Endothelial cell of umbilical vein (primary cell): ENCODE data around the gene SPINT2. TPM values are rescaled to one million over a fixed set of nuclear protein-coding genes. Genes with fewer than 3 reads are reported as not detected.

Source experiments
- BruUV-seq: library from RNA; stranded (reverse); fragments of 400-500 nt; replicated peaks from 2 replicates; lab custom pipeline; 2021; lab: Mats Ljungman, UMichigan
- CTCF ChIA-PET: fragments of 300-600, 350-600 bp; sonication (Branson Sonifier 250); formaldehyde crosslinking; loops from one replicate; lab custom pipeline; 2021; ENCODE audit warnings: antibody characterized with exemption, inconsistent platforms; lab: Charles Lee
- POLR2A ChIA-PET: fragments of 300-600, 350-600 bp; sonication (Branson Sonifier 250); formaldehyde crosslinking; loops from one replicate; lab custom pipeline; 2021; ENCODE audit warnings: antibody characterized with exemption, inconsistent platforms; lab: Charles Lee
- DNase-seq: peaks from one replicate; pipeline ENCODE4 v3.0.0-alpha.2; 2011; ENCODE audit warnings: low read depth, low spot score
- FAIRE-seq: peaks from 2 replicates; lab custom pipeline; 2011; peaks lifted over from hg19 to GRCh38; lab: Jason Lieb, UNC
- H2AFZ ChIP-seq: 2 replicates; pipeline ENCODE4 v1.6.0; 2012; ENCODE audit warnings: low read depth, low read length, control low read depth, inconsistent platforms
- H3K27ac ChIP-seq: 2 replicates; pipeline ENCODE4 v1.5.1; 2011; ENCODE audit warnings: low read depth, mild to moderate bottlenecking, control low read depth, low read length, moderate library complexity; ENCODE audit not compliant: insufficient read depth
- H3K27me3 ChIP-seq, 2 experiments: 2 replicates each; pipeline versions ENCODE4 v1.6.0 to v1.6.1; 2011; ENCODE audit warnings: low read length in 2 of 2, mixed read lengths in 1 of 2; ENCODE audit not compliant: control insufficient read depth in 2 of 2, insufficient read depth in 2 of 2
- H3K36me3 ChIP-seq, 2 experiments: 2 replicates in 1 of 2; 3 replicates in 1 of 2; pipeline ENCODE4 v1.5.1; 2011; ENCODE audit warnings: low read length in 2 of 2, mild to moderate bottlenecking in 1 of 2, moderate library complexity in 1 of 2; ENCODE audit not compliant: control insufficient read depth in 2 of 2, insufficient read depth in 2 of 2; ENCODE audit errors: extremely low read depth in 1 of 2
- H3K4me1 ChIP-seq: 3 replicates; pipeline ENCODE4 v1.5.1; 2011; ENCODE audit warnings: mild to moderate bottlenecking, low read length; ENCODE audit not compliant: control insufficient read depth, insufficient read depth; ENCODE audit errors: extremely low read depth
- H3K4me2 ChIP-seq: 2 replicates; pipeline ENCODE4 v1.6.1; 2011; ENCODE audit warnings: low read length, control low read depth, mixed read lengths; ENCODE audit not compliant: insufficient read depth
- H3K4me3 ChIP-seq, 3 experiments: fragments of 200-600 bp in 1 of 3; sonication (generic), shearing (Covaris generic) in 1 of 3; replicated peaks in 1 of 3; 2 replicates each; pipeline ENCODE4 v1.5.1; 2011 to 2016; ENCODE audit warnings: control low read depth in 3 of 3, low read length in 3 of 3, mild to moderate bottlenecking in 2 of 3, inconsistent platforms in 1 of 3, low read depth in 1 of 3, moderate library complexity in 1 of 3; ENCODE audit not compliant: insufficient read depth in 1 of 3
- H3K79me2 ChIP-seq: 2 replicates; pipeline ENCODE4 v1.6.0; 2012; ENCODE audit warnings: low read length, inconsistent platforms; ENCODE audit not compliant: control insufficient read depth, insufficient read depth
- H3K9ac ChIP-seq: replicated peaks from 2 replicates; pipeline ENCODE3; 2011; ENCODE audit warnings: low read length, control low read depth; ENCODE audit not compliant: insufficient read depth; ENCODE audit errors: extremely low read depth
- H3K9me1 ChIP-seq: replicated peaks from 3 replicates; pipeline ENCODE4 v1.6.0; 2011; ENCODE audit warnings: mild to moderate bottlenecking, low read length; ENCODE audit not compliant: control insufficient read depth, insufficient read depth; ENCODE audit errors: extremely low read depth
- H3K9me3 ChIP-seq: replicated peaks from 2 replicates; pipeline ENCODE4 v1.5.1; 2012; ENCODE audit warnings: low read length, inconsistent platforms; ENCODE audit not compliant: control insufficient read depth, insufficient read depth
- H4K20me1 ChIP-seq: replicated peaks from 2 replicates; pipeline ENCODE3; 2011; ENCODE audit warnings: mild to moderate bottlenecking, low read length; ENCODE audit not compliant: control insufficient read depth, insufficient read depth; ENCODE audit errors: extremely low read depth
- CTCF ChIP-seq, 2 donors: IDR thresholded peaks; 1 replicate in 1 of 2; 2 replicates in 1 of 2; pipeline ENCODE4 v1.5.1; 2011; ENCODE audit warnings: low read length in 2 of 2, mild to moderate bottlenecking in 2 of 2, moderate library complexity in 2 of 2, control low read depth in 1 of 2, inconsistent platforms in 1 of 2, low read depth in 1 of 2; ENCODE audit not compliant: insufficient read depth in 1 of 2; ENCODE audit errors: extremely low read depth in 1 of 2
- EZH2 ChIP-seq: IDR thresholded peaks from 2 replicates; pipeline ENCODE4 v1.6.1; 2012; ENCODE audit warnings: borderline replicate concordance, low read depth, mild to moderate bottlenecking, moderate library complexity, low read length, inconsistent platforms; ENCODE audit not compliant: severe bottlenecking
- FOS ChIP-seq: IDR thresholded peaks from 2 replicates; pipeline ENCODE4 v1.6.1; 2011; ENCODE audit warnings: mild to moderate bottlenecking, low read length, moderate library complexity, borderline replicate concordance; ENCODE audit not compliant: insufficient read depth
- GATA2 ChIP-seq: IDR thresholded peaks from 2 replicates; pipeline ENCODE4 v1.7.0; 2011; ENCODE audit warnings: low read depth, mild to moderate bottlenecking, moderate library complexity, mixed read lengths, low read length; ENCODE audit not compliant: insufficient read length, insufficient read depth
- MAX ChIP-seq: IDR thresholded peaks from 2 replicates; pipeline ENCODE4 v1.6.1; 2011; ENCODE audit not compliant: insufficient read depth, insufficient read length
- MYC ChIP-seq: IDR thresholded peaks from one replicate; pipeline ENCODE4 v1.6.1; 2011; ENCODE audit warnings: mild to moderate bottlenecking, low read depth, low read length
- POLR2A ChIP-seq: IDR thresholded peaks from 2 replicates; pipeline ENCODE4 v1.6.1; 2012; ENCODE audit warnings: low read depth, mild to moderate bottlenecking, control low read depth, low read length
- POLR2AphosphoS5 ChIP-seq: IDR thresholded peaks from 2 replicates; pipeline ENCODE4 v1.6.1; 2012; ENCODE audit warnings: low read depth, mild to moderate bottlenecking, control low read depth, low read length, moderate library complexity; ENCODE audit not compliant: insufficient read depth
- dilution Hi-C: fragments of 300-500 bp; cut with MboI; formaldehyde crosslinking; loops from one replicate; pipeline ENCODE4 v1.15.0; 2019; ENCODE audit warnings: low sequenced_read_pairs; ENCODE audit not compliant: extremely low pct_ligation_motif_present
- intact Hi-C: fragments of 100-400 bp; cut with micrococcal nuclease; formaldehyde crosslinking; loops from one replicate; pipeline ENCODE4 v1.10.0; 2022
- polyA plus RNA-seq, 4 experiments: library from polyadenylated mRNA; depleted of rRNA in 3 of 4; stranded (reverse) in 3 of 4; unstranded in 1 of 4; fragments of >200 nt; gene quantifications; 2 replicates each; pipeline versions ENCODE4 v1.2.1 to v1.2.3, GENCODE V29; 2011 to 2012; ENCODE audit warnings: missing spikeins in 1 of 4
- total RNA-seq: library from RNA; stranded (reverse); gene quantifications from 2 replicates; pipeline ENCODE4 v1.2.3, GENCODE V29; 2021

The SPINT2 gene
- total and polyA plus RNA-seq, 2 donors (not counting 3 experiments of a cell fraction or from before 2014, with no cell fraction given): 28.9 to 46.6 TPM

GRCh38 chr19:38251564-38252051, 12.8 kb upstream of the SPINT2 start:
- CTCF ChIA-PET: interaction anchor here (0.7 to 2.7 kb wide), 10 partner anchors 14 to 353 kb away, joined by 3 to 13 read pairs (median 4); partner anchors contain the start of genes CATSPERG and FAM98C
- peak; percentile 28 for DNase-seq
- no peak overlapping the region for H3K27ac ChIP-seq
- peaks cover 9% of the 10 kb centered on the region for H3K4me1 ChIP-seq
- TF ChIP-seq MYC: no peak
- H4K20me1 ChIP-seq: no peaks in the 10 kb centered on the region
- no peak overlapping the region for H3K9ac ChIP-seq
- peak overlapping the region; percentile 43 for H3K4me2 ChIP-seq
- BruUV-seq: no TSS peak
- dilution Hi-C loops: no loop called here
- H3K9me1 ChIP-seq: no peaks in the 10 kb centered on the region
- H3K9me3 ChIP-seq: no peaks in the 10 kb centered on the region
- H2AFZ ChIP-seq: peak overlapping the region; percentile 69
- POLR2A ChIA-PET: no interaction called here
- H3K27me3 ChIP-seq: no peaks in the 10 kb centered on the region
- peak; percentile 82 for FAIRE-seq
- H3K4me3 ChIP-seq: no peak overlapping the region
- intact Hi-C loops: no loop called here
- H3K79me2 ChIP-seq: no peaks in the 10 kb centered on the region
- H3K36me3 ChIP-seq: no peaks in the 10 kb centered on the region

GRCh38 chr19:38252385-38252784, 12.0 kb upstream of the SPINT2 start:
- POLR2A ChIA-PET: no interaction called here
- Histone ChIP-seq H3K4me2 (no peak overlapping the region), H3K27ac (no peak overlapping the region), H3K79me2 (no peaks in the 10 kb centered on the region), H2AFZ (no peak overlapping the region), H3K36me3 (no peaks in the 10 kb centered on the region), H3K9me1 (no peaks in the 10 kb centered on the region), H3K4me1 (peaks cover 9% of the 10 kb centered on the region), H3K27me3 (no peaks in the 10 kb centered on the region), H3K9me3 (no peaks in the 10 kb centered on the region), H3K9ac (no peak overlapping the region), H4K20me1 (no peaks in the 10 kb centered on the region), H3K4me3 (no peak overlapping the region)
- FAIRE-seq (no peak), DNase-seq (no peak)
- no TSS peak for BruUV-seq
- TF ChIP-seq CTCF (IDR thresholded peaks at IDR 0.05; ENCODE audit: extremely low read depth in 1 of 2, insufficient read depth in 1 of 2, low read depth in 1 of 2, low read length in 2 of 2) (no peak), POLR2AphosphoS5 (no peak), MAX (no peak), GATA2 (no peak), FOS (no peak), POLR2A (no peak), EZH2 (no peak)
- dilution Hi-C loops (no loop called here), intact Hi-C loops (no loop called here)
- CTCF ChIA-PET: interaction anchor here (0.8 to 2.7 kb wide), 4 partner anchors 18 to 354 kb away, joined by 3 to 13 read pairs (median 4); partner anchors contain the start of gene CATSPERG
